Esophagus squamous epithelium (tissue), 5 donors: ENCODE data around the gene ADAM23. TPM values are rescaled to one million over a fixed set of nuclear protein-coding genes. Genes with fewer than 3 reads are reported as not detected.

Experiments
- DNase-seq: peaks from one replicate; lab custom pipeline; 2025; lab: John Stamatoyannopoulos, UW
- H3K27ac ChIP-seq, 4 donors: fragments of 200-600 bp; sonication (generic); one replicate each; pipeline ENCODE4 v1.5.1; 2016 to 2019; ENCODE audit warnings: mild to moderate bottlenecking in 1 of 4
- H3K27me3 ChIP-seq, 4 donors: fragments of 200-600 bp; sonication (generic); 1 replicate in 3 of 4; 2 replicates in 1 of 4; pipeline versions ENCODE4 v1.5.1 to v1.6.0; 2017 to 2021; ENCODE audit warnings: antibody characterized with exemption in 1 of 4
- H3K36me3 ChIP-seq, 3 donors: fragments of 200-600 bp; sonication (generic); one replicate each; pipeline ENCODE4 v1.5.1; 2016 to 2019
- H3K4me1 ChIP-seq, 3 donors: fragments of 200-600 bp; sonication (generic); one replicate each; pipeline ENCODE4 v1.5.1; 2017 to 2019
- H3K4me3 ChIP-seq, 4 donors: fragments of 200-600 bp; sonication (generic); 1 replicate in 3 of 4; 2 replicates in 1 of 4; pipeline ENCODE4 v1.5.1; 2016 to 2019; ENCODE audit warnings: mild to moderate bottlenecking in 2 of 4, moderate library complexity in 1 of 4
- H3K9me3 ChIP-seq, 3 donors: fragments of 200-600 bp; sonication (generic); one replicate each; pipeline ENCODE4 v1.5.1; 2016 to 2019
- CTCF ChIP-seq, 6 experiments: fragments of 450-650 bp in 4 of 6; fragments of 200-600 bp in 2 of 6; sonication (generic) in 2 of 6; IDR thresholded peaks; one replicate each; pipeline ENCODE4 v1.5.1; 2016 to 2019; ENCODE audit warnings: antibody characterized with exemption in 6 of 6, mild to moderate bottlenecking in 4 of 6, moderate library complexity in 4 of 6
- POLR2A ChIP-seq, 4 donors: fragments of 450-650 bp; IDR thresholded peaks; one replicate each; pipeline ENCODE4 v1.6.1; 2017; ENCODE audit warnings: antibody characterized with exemption in 4 of 4, mild to moderate bottlenecking in 4 of 4, moderate library complexity in 3 of 4
- WGBS, 2 donors: methylation state at CpG; one replicate each; pipeline ENCODE4 v1.1.5; 2018; 5-methylcytosine and 5-hydroxymethylcytosine counted together
- intact Hi-C: fragments of 100-400 bp; cut with DNase I; formaldehyde crosslinking; loops from one replicate; pipeline ENCODE4 v1.15.0; 2022
- total RNA-seq, 4 donors: library from RNA; depleted of rRNA; stranded (reverse); fragments of >200 nt; gene quantifications; one replicate each; pipeline ENCODE4 v1.1.0, GENCODE V29; 2016
- donor health status: DM: yes; HTN: yes; CAD: no.

Gene ADAM23
- total RNA-seq, 4 donors from 2014 or later = 0.95 to 10.1 (median 6.6) TPM

GRCh38 chr2:206521612-206522011, 78.3 kb downstream of the ADAM23 start:
- Histone ChIP-seq H3K9me3 (no peaks in the 10 kb centered on the region), H3K27ac (no peak overlapping the region), H3K27me3 (no peaks in the 10 kb centered on the region), H3K4me1 (no peaks in the 10 kb centered on the region), H3K4me3 (no peak overlapping the region), H3K36me3 (no peaks in the 10 kb centered on the region)
- 48 to 63% methylated on average over 1 of the region's 1 CpG for WGBS, 2 donors
- DNase-seq = no peak
- intact Hi-C loops = no loop called here
- no peak for TF ChIP-seq POLR2A (IDR thresholded peaks at IDR 0.05)
- no peak for TF ChIP-seq CTCF (IDR thresholded peaks at IDR 0.05)

- no peak for DNase-seq
- Histone ChIP-seq H3K27me3 (no peaks in the 10 kb centered on the region), H3K4me1 (no peaks in the 10 kb centered on the region), H3K4me3 (no peak overlapping the region), H3K36me3 (no peaks in the 10 kb centered on the region), H3K27ac (no peak overlapping the region), H3K9me3 (no peaks in the 10 kb centered on the region)
- intact Hi-C loops = no loop called here
- TF ChIP-seq CTCF (IDR thresholded peaks at IDR 0.05) (no peak), POLR2A (IDR thresholded peaks at IDR 0.05) (no peak)
- 75 to 92% methylated on average over 1 of the region's 1 CpG for WGBS, 2 donors
Measured at GRCh38 chr2:206526416-206526815, 83.1 kb downstream of the ADAM23 start.

- no peak overlapping the region for H3K4me3 ChIP-seq
- H3K27me3 ChIP-seq = no peaks in the 10 kb centered on the region
- no peak overlapping the region for H3K27ac ChIP-seq
- TF ChIP-seq CTCF (IDR thresholded peaks at IDR 0.05) (no peak), POLR2A (IDR thresholded peaks at IDR 0.05) (no peak)
- H3K9me3 ChIP-seq = no peaks in the 10 kb centered on the region
- WGBS, 2 donors = 27 to 46% methylated on average over 2 of the region's 2 CpGs
- DNase-seq = no peak
- H3K4me1 ChIP-seq = no peaks in the 10 kb centered on the region
- H3K36me3 ChIP-seq = no peaks in the 10 kb centered on the region
- intact Hi-C loops = no loop called here
Measured at GRCh38 chr2:206527153-206527552, 83.8 kb downstream of the ADAM23 start.

GRCh38 chr2:206530727-206531126, 87.4 kb downstream of the ADAM23 start:
- no peaks in the 10 kb centered on the region for H3K9me3 ChIP-seq
- no peak overlapping the region for H3K27ac ChIP-seq
- H3K4me1 ChIP-seq = no peaks in the 10 kb centered on the region
- H3K27me3 ChIP-seq = no peaks in the 10 kb centered on the region
- 73 to 79% methylated on average over 11 of the region's 11 CpGs for WGBS, 2 donors
- H3K36me3 ChIP-seq = no peaks in the 10 kb centered on the region
- H3K4me3 ChIP-seq = no peak overlapping the region
- intact Hi-C loops = no loop called here
- TF ChIP-seq POLR2A (IDR thresholded peaks at IDR 0.05) (no peak), CTCF (IDR thresholded peaks at IDR 0.05) (no peak)
- no peak for DNase-seq

GRCh38 chr2:206531996-206532543, 88.7 kb downstream of the ADAM23 start:
- TF ChIP-seq POLR2A (IDR thresholded peaks at IDR 0.05) (no peak), CTCF (IDR thresholded peaks at IDR 0.05) (no peak)
- intact Hi-C loops = no loop called here
- 35 to 51% methylated on average over 3 of the region's 3 CpGs for WGBS, 2 donors
- H3K36me3 ChIP-seq = no peaks in the 10 kb centered on the region
- H3K9me3 ChIP-seq = no peaks in the 10 kb centered on the region
- no peaks in the 10 kb centered on the region for H3K4me1 ChIP-seq
- H3K27me3 ChIP-seq = no peaks in the 10 kb centered on the region
- no peak overlapping the region for H3K27ac ChIP-seq
- no peak for DNase-seq
- no peak overlapping the region for H3K4me3 ChIP-seq
